NCI-H2227 treated with DMSO at 0.1 percent for 48 hours (cell line): ENCODE data around the gene TRMO.

Experiments
- DNase-seq: peaks from one replicate; lab custom pipeline; 2025; lab: John Stamatoyannopoulos, UW

The TRMO gene

DNA sequence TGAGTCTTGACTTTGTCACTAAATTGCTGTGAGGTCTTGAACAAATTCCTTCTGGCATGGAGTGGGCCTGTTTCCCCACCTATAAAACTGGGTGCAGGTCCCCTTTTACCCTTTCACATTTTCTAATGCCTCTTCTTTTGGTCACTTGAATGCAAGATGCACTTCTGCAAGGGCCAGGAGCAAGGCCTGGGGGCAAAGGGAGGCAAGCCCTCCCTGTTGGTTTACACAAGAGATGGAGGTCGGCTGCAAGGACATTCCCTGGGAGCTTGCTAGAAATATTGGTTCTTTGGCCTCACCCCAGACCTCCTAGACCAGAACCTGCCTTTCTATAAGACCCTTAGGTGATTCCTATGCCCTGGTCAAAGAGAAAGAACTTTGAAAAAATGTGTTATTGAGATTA lies 63.5 kb downstream of the TRMO start:
- no peak for DNase-seq

DNA sequence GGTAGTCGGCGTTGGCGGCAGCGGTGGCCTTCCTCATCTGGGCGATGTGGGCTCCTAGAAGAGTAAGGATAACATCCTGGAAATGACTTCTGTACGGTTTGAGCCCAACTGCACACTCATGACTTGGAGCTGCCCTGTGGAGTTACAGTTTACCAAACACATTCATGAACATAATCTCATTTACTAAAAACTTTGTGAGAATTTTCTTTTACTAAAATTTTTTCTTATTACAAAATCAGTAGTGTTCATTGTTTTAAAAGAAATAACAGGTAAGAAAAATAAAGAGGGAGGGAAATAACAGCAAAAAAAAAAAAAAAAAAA lies 63.9 kb downstream of the TRMO start:
- no peak for DNase-seq

DNA sequence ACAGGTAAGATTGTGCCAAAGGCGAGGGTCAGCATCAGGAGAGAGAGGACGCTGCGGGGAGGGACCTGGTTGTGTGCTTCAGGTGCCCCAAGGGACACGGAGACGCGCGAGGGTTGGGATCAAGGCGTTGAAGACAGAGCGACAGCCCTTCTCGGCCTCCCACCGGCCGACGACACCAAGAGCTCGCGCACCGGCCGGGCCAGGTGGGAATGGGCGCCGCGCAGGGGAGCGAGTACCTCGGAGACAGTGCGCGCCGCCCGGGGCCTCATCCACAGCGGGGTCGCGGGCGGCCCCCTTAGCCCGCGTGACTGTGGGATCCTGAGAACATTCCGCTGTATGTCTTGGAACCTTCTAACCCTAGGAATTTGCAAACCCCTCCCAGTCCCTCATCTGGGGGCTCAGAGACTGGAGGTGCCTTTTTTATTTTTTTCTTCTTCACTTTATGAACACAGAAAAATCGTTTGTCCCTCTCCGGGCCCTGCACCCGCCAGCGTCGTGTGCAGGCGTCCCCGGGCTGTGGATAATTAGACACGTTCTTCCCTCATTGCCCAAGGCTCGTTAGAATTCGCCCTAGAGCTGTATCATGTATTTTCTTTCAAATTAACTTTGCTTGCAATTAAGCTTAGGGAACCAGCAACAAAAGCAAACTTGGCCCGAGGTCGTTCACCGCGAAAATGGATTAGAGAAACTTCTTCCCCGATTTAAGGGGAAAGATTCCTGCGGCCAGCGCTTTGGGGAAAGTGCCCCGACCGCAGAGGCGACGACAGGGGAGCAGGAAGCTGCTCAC lies 64.5 kb downstream of the TRMO start:
- DNase-seq, result no peak

DNA sequence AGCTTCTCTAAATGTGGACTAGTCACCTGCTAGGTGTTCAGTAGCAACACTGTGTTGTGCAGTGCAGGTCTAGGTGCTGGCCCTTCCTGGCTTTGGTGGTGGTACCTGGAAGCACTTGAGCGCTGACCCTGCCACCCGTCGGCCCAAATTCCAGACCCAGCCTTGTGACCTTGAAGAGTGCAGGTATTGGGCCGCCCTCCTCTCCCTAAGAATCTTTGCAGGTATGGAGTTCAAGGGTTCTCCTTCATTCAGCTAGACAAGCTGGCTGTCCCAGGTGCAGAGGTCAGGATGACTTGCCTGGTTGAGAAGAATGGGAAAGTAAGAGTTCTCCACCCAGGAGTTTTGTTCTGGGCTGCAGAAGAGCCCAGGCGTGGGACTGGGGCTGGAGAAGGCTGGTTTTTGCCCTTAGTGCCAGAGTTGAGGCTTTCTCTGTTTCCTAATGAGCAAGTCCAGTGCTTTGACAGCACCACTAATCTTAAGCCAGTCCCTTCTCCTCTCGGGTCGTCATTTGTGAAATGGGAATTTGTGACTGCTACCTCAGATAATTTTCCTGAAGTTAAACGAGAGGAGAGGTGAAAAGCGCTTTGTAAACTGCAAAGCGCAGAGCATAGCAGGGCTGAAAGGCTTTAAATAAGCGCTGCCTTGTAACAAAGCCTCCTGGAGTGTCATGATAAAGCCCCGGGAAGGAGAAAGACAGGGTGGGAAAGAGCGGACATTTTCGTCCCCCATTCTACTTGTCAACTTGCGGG lies 65.3 kb downstream of the TRMO start:
- DNase-seq, result no peak

DNA sequence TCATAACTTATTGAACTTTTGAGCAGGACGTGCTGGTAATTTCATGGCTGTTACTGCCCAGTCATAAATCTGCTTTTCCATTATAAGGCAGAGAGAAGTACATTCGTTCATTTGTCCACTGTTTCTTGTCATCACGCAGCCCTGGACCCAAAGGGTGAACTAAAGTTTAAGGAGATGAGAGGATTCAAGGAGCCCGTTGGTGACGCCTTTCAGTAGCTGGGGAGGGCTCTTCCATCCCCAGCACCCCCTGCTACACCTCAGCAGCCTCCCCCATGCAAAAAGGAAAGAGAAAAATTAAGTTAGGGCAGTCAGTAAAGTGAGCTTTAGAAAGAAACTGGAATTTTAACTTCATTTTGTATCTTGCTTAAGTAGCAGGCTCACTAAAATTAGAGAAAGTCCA lies 66.4 kb downstream of the TRMO start:
- DNase-seq, result no peak

DNA sequence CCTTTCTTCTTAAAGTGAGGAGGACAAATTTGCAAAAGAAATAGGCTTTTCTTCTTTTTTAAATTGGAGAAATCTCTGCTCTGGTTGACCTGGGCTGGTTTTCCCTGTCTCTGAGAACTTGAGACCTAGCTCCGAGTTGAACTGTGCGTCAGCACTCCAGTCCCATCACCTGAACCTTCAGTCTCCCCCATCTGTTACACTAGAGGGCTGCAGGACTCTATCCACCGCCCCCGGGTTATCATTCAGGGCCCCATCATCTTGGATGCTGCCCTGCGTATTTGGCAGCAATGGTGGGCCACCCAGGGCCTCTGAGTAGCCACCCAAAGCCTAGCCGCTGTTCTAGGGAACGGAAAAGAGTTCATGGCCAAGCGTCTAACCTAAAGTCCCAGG lies 66.8 kb downstream of the TRMO start:
- DNase-seq, result no peak

DNA sequence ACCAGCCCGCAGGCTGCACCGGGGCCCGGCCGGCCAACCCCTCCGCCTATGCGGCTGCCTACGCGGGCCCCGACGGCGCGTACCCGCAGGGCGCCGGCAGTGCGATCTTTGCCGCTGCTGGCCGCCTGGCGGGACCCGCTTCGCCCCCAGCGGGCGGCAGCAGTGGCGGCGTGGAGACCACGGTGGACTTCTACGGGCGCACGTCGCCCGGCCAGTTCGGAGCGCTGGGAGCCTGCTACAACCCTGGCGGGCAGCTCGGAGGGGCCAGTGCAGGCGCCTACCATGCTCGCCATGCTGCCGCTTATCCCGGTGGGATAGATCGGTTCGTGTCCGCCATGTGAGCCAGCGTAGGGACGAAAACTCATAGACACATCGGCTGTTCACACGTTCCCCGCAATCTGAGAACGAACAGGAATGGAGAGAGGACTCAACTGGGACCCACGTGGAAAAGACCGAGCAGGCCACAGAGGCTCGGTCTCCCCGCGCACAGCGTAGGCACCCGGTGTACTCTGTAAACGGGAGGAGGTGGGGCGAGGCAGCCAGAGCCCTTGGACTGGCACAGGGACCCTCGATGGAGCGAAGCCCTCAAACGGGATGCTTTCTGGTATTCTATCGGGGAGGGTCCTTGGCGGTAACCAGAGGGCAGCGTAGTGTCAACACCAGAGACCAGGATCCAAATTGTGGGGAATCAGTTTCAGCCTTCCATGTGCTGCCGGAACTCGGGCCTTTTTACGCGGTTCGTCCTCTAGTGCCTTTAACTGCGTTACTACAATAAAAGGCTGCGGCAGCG lies 67.4 kb downstream of the TRMO start:
- DNase-seq, result no peak
